Upper lobe of left lung (tissue), 4 donors: ENCODE measurements around the gene TNFRSF12A.

Experiments used
- CTCF ChIP-seq, 6 experiments: fragments of 450-650 bp in 4 of 6; fragments of 200-600 bp in 2 of 6; sonication (generic) in 2 of 6; IDR thresholded peaks; one replicate each; pipeline ENCODE4 v1.5.1; 2016 to 2019; ENCODE audit warnings: antibody characterized with exemption in 6 of 6
- EP300 ChIP-seq, 4 donors: sonication (generic); formaldehyde crosslinking; IDR thresholded peaks; one replicate each; pipeline ENCODE4 v1.5.1; 2017; ENCODE audit warnings: antibody characterized with exemption in 4 of 4, control low read depth in 2 of 4
- POLR2A ChIP-seq, 4 donors: fragments of 450-650 bp; IDR thresholded peaks; one replicate each; pipeline ENCODE4 v1.5.1; 2016 to 2017; ENCODE audit warnings: antibody characterized with exemption in 4 of 4, mild to moderate bottlenecking in 2 of 4
- POLR2AphosphoS5 ChIP-seq, 2 donors: sonication (generic); formaldehyde crosslinking; IDR thresholded peaks; one replicate each; pipeline ENCODE4 v1.5.1; 2017; ENCODE audit warnings: antibody characterized with exemption in 2 of 2

- TF ChIP-seq CTCF (IDR thresholded peaks at IDR 0.05) (no peak), POLR2AphosphoS5 (IDR thresholded peaks at IDR 0.05) (no peak), POLR2A (IDR thresholded peaks at IDR 0.05) (no peak), EP300 (IDR thresholded peaks at IDR 0.05) (no peak)
These were observed 27.2 kb downstream of the TNFRSF12A start for GRCh38 chr16:3047387-3047720.
